Left lobe of liver (tissue), 2 donors: ENCODE results near the gene LHFPL4. TPM values are rescaled to one million over a fixed set of nuclear protein-coding genes. Genes with fewer than 3 reads are reported as not detected.
A peak's percentile ranks its signal among the peaks of the same experiment; 100 is the strongest.

Source experiments
- ATAC-seq: fragments of 200-7000 bp; cut with Tn5 transposase; one replicate; pipeline ENCODE4 v1.9.1; 2020; ENCODE audit warnings: mild to moderate bottlenecking, moderate library complexity
- DNase-seq: peaks from one replicate; pipeline ENCODE4 v3.0.0-alpha.2; 2020; ENCODE audit warnings: low spot score
- total RNA-seq: library from RNA; stranded (reverse); gene quantifications from one replicate; pipeline ENCODE4 v1.2.1, GENCODE V29; 2021
- donor health status: DM: no; HTN: no; CAD: no; lungs with moderate emphysema.
- donor health status: DM: no; HTN: yes; CAD: no.

LHFPL4 gene
- total RNA-seq, 1 donor from 2014 or later, result 0.28 TPM

GRCh38 chr3:9476935-9477334 lies 76.7 kb downstream of the LHFPL4 start:
- DNase-seq (no peak), ATAC-seq (no peak)

- ATAC-seq (no peak), DNase-seq (no peak)
Observed at GRCh38 chr3:9474482-9474881, 79.1 kb downstream of the LHFPL4 start.

- ATAC-seq, result no peak
- no peak for DNase-seq
Observed at GRCh38 chr3:9473496-9474065, 80.0 kb downstream of the LHFPL4 start.

- ATAC-seq (no peak), DNase-seq (no peak)
Observed at GRCh38 chr3:9469986-9470385, 83.6 kb downstream of the LHFPL4 start.

- DNase-seq, result no peak
- no peak for ATAC-seq
Observed at GRCh38 chr3:9468460-9468859, 85.2 kb downstream of the LHFPL4 start.

GRCh38 chr3:9467451-9467850 lies 86.2 kb downstream of the LHFPL4 start:
- peak; percentile 21 for ATAC-seq
- DNase-seq, result no peak

- no peak for DNase-seq
- no peak for ATAC-seq
Observed at GRCh38 chr3:9455596-9456131, 98.0 kb downstream of the LHFPL4 start.

- ATAC-seq (no peak), DNase-seq (no peak)
Observed at GRCh38 chr3:9452417-9452816, 101.2 kb downstream of the LHFPL4 start.

GRCh38 chr3:9450991-9451390 lies 102.6 kb downstream of the LHFPL4 start:
- DNase-seq, result no peak
- ATAC-seq, result no peak

- no peak for ATAC-seq
- no peak for DNase-seq
Observed at GRCh38 chr3:9450126-9450525, 103.5 kb downstream of the LHFPL4 start.

GRCh38 chr3:9448643-9449042 lies 105.0 kb downstream of the LHFPL4 start:
- ATAC-seq (no peak), DNase-seq (no peak)

Other genes with a start within 250 kb of the LHFPL4 start
- gene THUMPD3, start 190.8 kb downstream of the LHFPL4 start, total RNA-seq, result 19.6 TPM
- 58.4 TPM for gene SETD5, start 156.2 kb downstream of the LHFPL4 start, total RNA-seq
- gene MTMR14, start 95.7 kb upstream of the LHFPL4 start, total RNA-seq, result 18.7 TPM
- not detected for gene CPNE9, start 150.0 kb upstream of the LHFPL4 start, total RNA-seq
- 5.9 TPM for gene BRPF1, start 177.9 kb upstream of the LHFPL4 start, total RNA-seq
- 16.0 TPM for gene OGG1, start 196.1 kb upstream of the LHFPL4 start, total RNA-seq
- 24.6 TPM for gene CAMK1, start 216.1 kb upstream of the LHFPL4 start, total RNA-seq
- gene TADA3, start 238.7 kb upstream of the LHFPL4 start, total RNA-seq, result 25.8 TPM
- 42.1 TPM for gene ARPC4, start 239.3 kb upstream of the LHFPL4 start, total RNA-seq